ENCODE data around the gene RAMACL.

DNA sequence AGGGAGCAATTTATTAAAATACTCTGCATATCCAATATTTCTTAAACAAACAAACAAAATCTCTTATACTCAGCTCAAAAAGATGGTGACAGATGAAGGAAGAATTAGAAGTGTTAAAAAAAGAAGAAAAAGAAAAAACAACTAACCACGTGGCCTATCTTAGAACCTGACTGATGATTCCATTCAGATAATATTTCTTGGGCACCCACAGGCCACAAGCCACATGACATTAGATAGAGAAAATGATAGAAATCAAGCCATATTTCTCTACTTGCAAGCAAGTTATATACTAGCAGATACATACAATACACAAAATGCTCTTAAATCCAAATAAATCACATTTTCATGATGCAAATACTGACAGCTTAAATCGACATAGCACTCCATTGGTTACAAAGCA lies 14.5 kb upstream of the RAMACL start:
- TF ChIP-seq YY1 (IDR thresholded peaks at IDR 0.05; ENCODE audit: insufficient read depth, insufficient read length) (no peak), ZNF274 (IDR thresholded peaks at IDR 0.05; ENCODE audit: low read depth, low read length) (no peak), SUZ12 (IDR thresholded peaks at IDR 0.05; ENCODE audit: extremely low read depth, insufficient read depth, insufficient read length) (no peak)

All from NT2/D1 (cell line).